AG09319 (cell line): Measurements from ENCODE around the gene CDHR1.

ENCODE experiments used
- DNase-seq: peaks from one replicate; pipeline ENCODE4 v3.0.0-alpha.2; 2010; ENCODE audit warnings: low read depth; ENCODE audit errors: extremely low read depth
- CTCF ChIP-seq: IDR thresholded peaks from 2 replicates; pipeline ENCODE4 v1.5.1; 2011; ENCODE audit warnings: low read depth, mild to moderate bottlenecking, inconsistent platforms, low read length, moderate library complexity

The CDHR1 gene

GRCh38 chr10:84212014-84212413, 17.7 kb downstream of the CDHR1 start:
- DNase-seq = no peak
- no peak for TF ChIP-seq CTCF

GRCh38 chr10:84213076-84213475, 18.7 kb downstream of the CDHR1 start:
- TF ChIP-seq CTCF = no peak
- no peak for DNase-seq

- no peak for DNase-seq
- no peak for TF ChIP-seq CTCF
These were observed 19.8 kb downstream of the CDHR1 start for GRCh38 chr10:84214046-84214572.

GRCh38 chr10:84214612-84215235, 20.4 kb downstream of the CDHR1 start:
- DNase-seq = no peak
- no peak; the same call in none of the 2 replicates for TF ChIP-seq CTCF

- no peak for DNase-seq
- no peak for TF ChIP-seq CTCF
These were observed 22.5 kb downstream of the CDHR1 start for GRCh38 chr10:84216834-84217233.

- no peak for TF ChIP-seq CTCF
- no peak for DNase-seq
These were observed 23.4 kb downstream of the CDHR1 start for GRCh38 chr10:84217746-84218145.

GRCh38 chr10:84221916-84222315, 27.6 kb downstream of the CDHR1 start:
- no peak for DNase-seq

More at GRCh38 chr10:84221916-84222315, 27.6 kb downstream of the CDHR1 start:
- no peak for TF ChIP-seq CTCF
